ENCODE results near the gene BIRC3. TPM values are rescaled to one million over a fixed set of nuclear protein-coding genes. Genes with fewer than 3 reads are reported as not detected.
"Not testable (repeated sequence)": the region's sequence is repeated elsewhere in the genome, so short reads cannot be mapped to it uniquely, and the experiment has no call there.

BIRC3 gene
- total RNA-seq, 1 donor from 2014 or later: 2.8 TPM

DNA sequence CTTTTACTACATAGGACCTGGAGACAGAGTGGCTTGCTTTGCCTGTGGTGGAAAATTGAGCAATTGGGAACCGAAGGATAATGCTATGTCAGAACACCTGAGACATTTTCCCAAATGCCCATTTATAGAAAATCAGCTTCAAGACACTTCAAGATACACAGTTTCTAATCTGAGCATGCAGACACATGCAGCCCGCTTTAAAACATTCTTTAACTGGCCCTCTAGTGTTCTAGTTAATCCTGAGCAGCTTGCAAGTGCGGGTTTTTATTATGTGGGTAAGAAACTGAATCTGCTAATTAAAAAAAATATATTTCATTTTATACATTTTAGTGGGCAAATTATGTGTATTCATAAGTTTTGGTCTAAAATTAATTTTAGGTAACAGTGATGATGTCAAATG, 7.8 kb downstream of the BIRC3 start:
- H3K36me3 ChIP-seq: peaks cover 6 to 30% of the 10 kb centered on the region in 2 donors
- TF ChIP-seq, protein P1, sequence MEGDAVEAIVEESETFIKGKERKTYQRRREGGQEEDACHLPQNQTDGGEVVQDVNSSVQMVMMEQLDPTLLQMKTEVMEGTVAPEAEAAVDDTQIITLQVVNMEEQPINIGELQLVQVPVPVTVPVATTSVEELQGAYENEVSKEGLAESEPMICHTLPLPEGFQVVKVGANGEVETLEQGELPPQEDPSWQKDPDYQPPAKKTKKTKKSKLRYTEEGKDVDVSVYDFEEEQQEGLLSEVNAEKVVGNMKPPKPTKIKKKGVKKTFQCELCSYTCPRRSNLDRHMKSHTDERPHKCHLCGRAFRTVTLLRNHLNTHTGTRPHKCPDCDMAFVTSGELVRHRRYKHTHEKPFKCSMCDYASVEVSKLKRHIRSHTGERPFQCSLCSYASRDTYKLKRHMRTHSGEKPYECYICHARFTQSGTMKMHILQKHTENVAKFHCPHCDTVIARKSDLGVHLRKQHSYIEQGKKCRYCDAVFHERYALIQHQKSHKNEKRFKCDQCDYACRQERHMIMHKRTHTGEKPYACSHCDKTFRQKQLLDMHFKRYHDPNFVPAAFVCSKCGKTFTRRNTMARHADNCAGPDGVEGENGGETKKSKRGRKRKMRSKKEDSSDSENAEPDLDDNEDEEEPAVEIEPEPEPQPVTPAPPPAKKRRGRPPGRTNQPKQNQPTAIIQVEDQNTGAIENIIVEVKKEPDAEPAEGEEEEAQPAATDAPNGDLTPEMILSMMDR (IDR thresholded peaks at IDR 0.05): no peak
- no peaks in the 10 kb centered on the region for H3K9me3 ChIP-seq
- peaks cover 0 to 7% of the 10 kb centered on the region in 2 donors for H3K4me1 ChIP-seq
- H3K4me3 ChIP-seq: no peak overlapping the region
- DNase-seq (ENCODE audit: low spot score in 2 of 2): no peak
- H3K27me3 ChIP-seq: no peaks in the 10 kb centered on the region
- H3K27ac ChIP-seq: no peak overlapping the region
- intact Hi-C loops (cut with DNase I): no loop called here

DNA sequence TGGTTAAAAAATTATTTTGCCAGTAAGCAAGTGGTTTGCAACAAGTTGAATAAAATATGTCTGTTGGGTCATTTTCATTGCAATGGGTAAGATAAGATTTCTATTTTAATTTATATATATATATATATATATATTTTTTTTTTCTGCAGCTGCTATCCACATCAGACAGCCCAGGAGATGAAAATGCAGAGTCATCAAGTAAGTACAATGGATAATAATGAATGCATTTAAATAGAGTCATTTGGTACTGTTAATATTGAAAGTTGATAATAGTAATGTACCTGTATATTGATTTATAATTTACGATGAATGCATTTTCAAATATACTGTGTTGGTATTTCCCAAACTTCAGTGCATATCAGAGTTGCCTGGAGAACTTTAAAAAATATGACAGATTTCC, 11.5 kb downstream of the BIRC3 start:
- Histone ChIP-seq H3K9me3 (no peaks in the 10 kb centered on the region), H3K27me3 (no peaks in the 10 kb centered on the region), H3K4me3 (no peak overlapping the region), H3K27ac (no peak overlapping the region), H3K4me1 (no peaks in the 10 kb centered on the region), H3K36me3 (peaks cover 13 to 52% of the 10 kb centered on the region in 2 donors)
- intact Hi-C loops (cut with DNase I): no loop called here
- no peak for DNase-seq (ENCODE audit: low spot score in 2 of 2)
- TF ChIP-seq, protein P1 (IDR thresholded peaks at IDR 0.05): no peak

DNA sequence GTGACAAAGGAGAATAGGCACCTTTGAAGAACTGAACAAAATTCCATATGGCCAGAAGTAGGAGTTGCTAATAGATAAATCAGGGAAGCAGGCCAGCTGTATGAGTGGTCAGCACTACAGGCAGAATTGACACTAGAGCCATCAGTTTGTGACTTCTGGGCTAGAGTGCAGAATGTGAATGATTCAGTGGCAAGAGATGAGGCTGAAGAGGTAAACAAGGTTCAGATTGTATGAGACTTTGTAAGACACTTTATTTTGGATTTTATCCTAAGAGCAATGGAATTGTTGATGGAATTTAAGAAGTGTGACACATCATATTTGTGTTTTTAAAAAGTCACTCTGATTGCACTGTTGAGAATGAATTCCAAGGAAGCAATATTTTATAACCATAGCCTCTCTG, 12.9 kb downstream of the BIRC3 start:
- peaks cover 13 to 52% of the 10 kb centered on the region in 2 donors for H3K36me3 ChIP-seq
- DNase-seq (ENCODE audit: low spot score in 2 of 2): no peak
- TF ChIP-seq, protein P1 (IDR thresholded peaks at IDR 0.05): no peak
- H3K27ac ChIP-seq: no peak overlapping the region
- H3K4me3 ChIP-seq: no peak overlapping the region
- no peaks in the 10 kb centered on the region for H3K9me3 ChIP-seq
- H3K4me1 ChIP-seq: no peaks in the 10 kb centered on the region
- intact Hi-C loops (cut with DNase I): no loop called here
- no peaks in the 10 kb centered on the region for H3K27me3 ChIP-seq

DNA sequence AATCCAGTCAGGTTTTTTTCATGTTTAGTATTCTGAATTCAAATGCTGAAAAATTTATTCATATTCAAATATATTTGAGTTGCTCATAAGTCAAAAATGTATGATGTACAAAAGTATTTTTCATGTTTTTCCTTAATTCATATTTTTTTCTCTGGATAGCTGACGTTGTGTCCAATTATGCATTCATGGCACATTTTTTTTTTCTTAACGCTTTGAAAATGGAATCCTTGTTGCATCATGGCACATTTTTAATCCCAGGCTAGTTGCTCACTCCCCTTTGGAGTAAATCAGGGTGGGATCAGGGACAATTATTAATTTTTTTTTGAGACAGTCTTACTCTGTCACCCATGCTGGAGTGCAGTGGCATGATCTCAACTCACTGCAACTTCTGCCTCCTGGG, 14.1 kb downstream of the BIRC3 start:
- Histone ChIP-seq H3K4me3 (no peak overlapping the region), H3K9me3 (no peaks in the 10 kb centered on the region), H3K36me3 (peaks cover 13 to 58% of the 10 kb centered on the region in 2 donors), H3K27ac (no peak overlapping the region), H3K27me3 (no peaks in the 10 kb centered on the region), H3K4me1 (no peaks in the 10 kb centered on the region)
- DNase-seq (ENCODE audit: low spot score in 2 of 2): no peak
- intact Hi-C loops (cut with DNase I): no loop called here
- TF ChIP-seq, protein P1 (IDR thresholded peaks at IDR 0.05): no peak

DNA sequence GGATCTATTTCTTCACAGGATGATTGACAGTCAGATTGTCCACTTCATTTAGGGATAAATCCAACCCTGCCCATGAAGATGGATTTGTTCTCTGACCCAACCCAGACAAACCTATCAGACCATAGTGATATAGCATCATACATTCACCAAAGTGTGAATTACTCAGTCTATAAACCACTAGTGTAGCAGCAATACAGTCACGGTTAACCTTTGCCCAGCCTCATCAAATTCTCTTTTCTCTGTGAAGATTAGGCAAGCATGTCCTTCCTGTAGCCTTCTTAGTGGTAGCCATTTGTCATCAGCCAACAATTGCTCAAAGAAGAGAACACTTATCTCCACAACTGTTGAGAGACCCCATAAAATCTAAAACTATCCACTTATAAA, 15.3 kb downstream of the BIRC3 start:
- TF ChIP-seq, protein P1 (IDR thresholded peaks at IDR 0.05): no peak
- Histone ChIP-seq H3K4me3 (no peak overlapping the region), H3K9me3 (no peaks in the 10 kb centered on the region), H3K27me3 (no peaks in the 10 kb centered on the region), H3K36me3 (peaks cover 13 to 56% of the 10 kb centered on the region in 2 donors), H3K27ac (no peak overlapping the region), H3K4me1 (no peaks in the 10 kb centered on the region)
- no peak for DNase-seq (ENCODE audit: low spot score in 2 of 2)
- intact Hi-C loops (cut with DNase I): no loop called here

DNA sequence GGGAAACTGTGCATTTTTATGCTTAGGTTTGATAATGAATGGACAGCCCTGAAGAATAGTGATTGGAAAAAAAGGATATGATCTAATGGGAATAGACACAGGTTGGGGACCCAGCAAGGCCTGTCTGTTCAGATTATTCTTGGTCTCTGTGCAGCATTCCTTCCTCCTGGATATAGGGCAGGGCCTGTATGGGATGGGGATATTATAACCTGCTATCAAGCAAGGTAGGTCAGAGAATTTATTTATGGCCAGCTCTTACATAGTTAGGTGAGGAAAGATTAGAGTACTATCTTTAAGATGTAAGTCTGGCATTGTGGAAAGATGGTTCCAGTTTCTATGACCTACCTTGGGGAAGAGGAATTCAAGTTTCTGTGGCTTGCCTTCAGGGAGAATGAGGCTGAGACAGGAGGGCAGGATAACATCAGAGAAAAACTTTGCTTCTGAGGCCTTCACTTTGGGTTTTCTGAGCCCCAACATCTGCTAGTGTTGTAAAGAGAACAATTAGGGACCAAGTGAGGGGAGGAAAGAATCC, 21.3 kb downstream of the BIRC3 start:
- no peak overlapping the region for H3K4me3 ChIP-seq

DNA sequence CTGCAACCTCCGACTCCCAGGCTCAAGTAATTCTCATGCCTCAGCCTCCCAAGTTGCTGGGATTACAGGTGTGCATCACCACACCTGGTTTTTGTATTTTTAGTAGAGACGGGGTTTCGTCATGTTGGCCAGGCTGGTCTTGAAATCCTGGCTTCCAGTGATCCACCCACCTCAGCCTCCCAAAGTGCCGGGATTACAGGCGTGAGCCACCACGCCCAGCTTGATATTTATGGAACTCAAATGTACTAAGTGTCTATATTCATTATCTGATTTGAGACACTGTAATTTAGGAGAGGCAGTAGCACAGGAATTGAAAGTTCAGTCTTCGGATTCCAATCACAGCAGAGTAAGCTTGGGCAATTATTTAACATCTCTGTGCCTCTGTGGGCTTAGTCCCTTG, 24.0 kb downstream of the BIRC3 start:
- DNase-seq (ENCODE audit: low spot score in 2 of 2); H3K27ac ChIP-seq; H3K4me3 ChIP-seq; H3K27me3 ChIP-seq; H3K36me3 ChIP-seq; H3K4me1 ChIP-seq; H3K9me3 ChIP-seq: not testable (repeated sequence)
- intact Hi-C loops (cut with DNase I): loop anchor here (10.0 kb wide), 2 partner anchors 323 to 427 kb away; partner anchors contain the start of genes ANGPTL5 and CEP126

More for the DNA sequence above, 21.3 kb downstream of the BIRC3 start:
- TF ChIP-seq, protein P1 (IDR thresholded peaks at IDR 0.05): no peak
- Histone ChIP-seq H3K4me1 (no peaks in the 10 kb centered on the region), H3K9me3 (no peaks in the 10 kb centered on the region), H3K27ac (no peak overlapping the region), H3K27me3 (no peaks in the 10 kb centered on the region), H3K36me3 (peaks cover 0 to 14% of the 10 kb centered on the region in 2 donors)
- no peak for DNase-seq (ENCODE audit: low spot score in 2 of 2)
- intact Hi-C loops (cut with DNase I): no loop called here

Measured in ascending aorta (tissue), 2 donors.